ENCODE measurements around the gene PLEKHH2.
A peak's percentile ranks its signal among the peaks of the same experiment; 100 is the strongest.
"Not testable (repeated sequence)": the region's sequence is repeated elsewhere in the genome, so short reads cannot be mapped to it uniquely, and the experiment has no call there.

PLEKHH2 gene

GRCh38 chr2:43612944-43613343, 24.1 kb upstream of the PLEKHH2 start:
- no peak overlapping the region for H3K4me3 ChIP-seq (ENCODE audit: low read depth, low read length)
- in situ Hi-C loops (cut with HindIII; ENCODE audit: low sequenced_read_pairs): no loop called here
- DNase-seq (ENCODE audit: low read depth): no peak
- no peak for TF ChIP-seq CTCF (IDR thresholded peaks at IDR 0.05; ENCODE audit: low read depth, low read length, missing control alignments)

- no peak overlapping the region for H3K4me3 ChIP-seq (ENCODE audit: low read depth, low read length)
- TF ChIP-seq CTCF (IDR thresholded peaks at IDR 0.05; ENCODE audit: low read depth, low read length, missing control alignments): no peak
- no peak for DNase-seq (ENCODE audit: low read depth)
- in situ Hi-C loops (cut with HindIII; ENCODE audit: low sequenced_read_pairs): no loop called here
Observed at GRCh38 chr2:43616967-43617680, 19.9 kb upstream of the PLEKHH2 start.

GRCh38 chr2:43619511-43619910, 17.5 kb upstream of the PLEKHH2 start:
- H3K4me3 ChIP-seq (ENCODE audit: low read depth, low read length): no peak overlapping the region
- in situ Hi-C loops (cut with HindIII; ENCODE audit: low sequenced_read_pairs): no loop called here
- TF ChIP-seq CTCF (IDR thresholded peaks at IDR 0.05; ENCODE audit: low read depth, low read length, missing control alignments): no peak
- no peak for DNase-seq (ENCODE audit: low read depth)

- H3K4me3 ChIP-seq (ENCODE audit: low read depth, low read length): no peak overlapping the region
- TF ChIP-seq CTCF (IDR thresholded peaks at IDR 0.05; ENCODE audit: low read depth, low read length, missing control alignments): no peak
- DNase-seq (ENCODE audit: low read depth): no peak
- in situ Hi-C loops (cut with HindIII; ENCODE audit: low sequenced_read_pairs): no loop called here
Observed at GRCh38 chr2:43622931-43623451, 14.1 kb upstream of the PLEKHH2 start.

GRCh38 chr2:43631618-43632317, 5.3 kb upstream of the PLEKHH2 start:
- no peak overlapping the region for H3K4me3 ChIP-seq (ENCODE audit: low read depth, low read length)
- in situ Hi-C loops (cut with HindIII; ENCODE audit: low sequenced_read_pairs): no loop called here
- DNase-seq (ENCODE audit: low read depth): no peak
- TF ChIP-seq CTCF (IDR thresholded peaks at IDR 0.05; ENCODE audit: low read depth, low read length, missing control alignments): no peak

GRCh38 chr2:43634604-43635306, 2.3 kb upstream of the PLEKHH2 start:
- DNase-seq (ENCODE audit: low read depth): peak; percentile 84
- in situ Hi-C loops (cut with HindIII; ENCODE audit: low sequenced_read_pairs): no loop called here
- no peak overlapping the region for H3K4me3 ChIP-seq (ENCODE audit: low read depth, low read length)
- TF ChIP-seq CTCF (IDR thresholded peaks at IDR 0.05; ENCODE audit: low read depth, low read length, missing control alignments): no peak

GRCh38 chr2:43636153-43636552, 907 bp upstream of the PLEKHH2 start:
- DNase-seq (ENCODE audit: low read depth); in situ Hi-C loops (cut with HindIII; ENCODE audit: low sequenced_read_pairs): not testable (repeated sequence)

More at GRCh38 chr2:43636153-43636552, 907 bp upstream of the PLEKHH2 start:
- not testable (repeated sequence) for H3K4me3 ChIP-seq (ENCODE audit: low read depth, low read length)

Measured in astrocyte of the cerebellum (primary cell).